Measurements from ENCODE around the gene FBXO40.
"Not testable (repeated sequence)": the region's sequence is repeated elsewhere in the genome, so short reads cannot be mapped to it uniquely, and the experiment has no call there.

The FBXO40 gene

DNA sequence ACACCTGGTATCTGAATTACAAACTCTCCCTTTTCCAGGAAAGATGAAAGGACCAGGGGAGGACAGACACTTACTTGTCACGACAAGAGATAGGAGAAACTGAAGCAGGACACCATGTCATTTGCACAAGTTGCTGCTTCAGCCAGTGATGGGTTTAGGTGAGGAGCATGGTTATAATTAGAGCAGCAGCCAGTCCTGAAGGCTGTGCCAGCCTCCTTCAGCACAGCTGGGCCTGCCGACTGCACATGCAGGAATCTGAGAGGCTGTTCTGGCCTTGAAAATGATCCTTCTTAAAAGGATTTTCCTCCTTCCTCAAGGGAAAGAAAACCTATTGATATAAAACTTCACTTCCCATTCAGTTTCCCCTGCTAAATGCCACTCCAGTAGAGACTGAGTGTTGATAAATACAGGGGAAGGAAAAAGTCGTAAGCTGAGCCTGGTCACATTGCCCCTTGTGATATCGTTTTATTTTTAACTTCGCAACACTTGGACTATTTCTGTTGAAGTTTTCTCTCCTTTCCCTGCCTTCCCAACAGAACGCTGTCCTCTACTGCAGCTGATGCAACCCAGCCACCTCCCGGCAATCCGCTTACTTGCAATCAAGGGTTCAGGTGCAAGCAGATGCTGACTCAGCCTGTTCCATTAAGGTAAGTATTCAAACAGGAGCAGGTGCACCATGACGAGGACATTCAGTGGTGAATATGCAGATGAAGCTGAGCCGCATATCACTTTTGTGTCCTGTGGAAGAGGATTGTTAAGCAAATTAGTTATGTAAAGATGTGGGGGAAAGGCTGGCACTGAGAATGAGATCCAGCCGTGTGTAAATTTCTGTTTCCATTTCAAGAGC lies at the start of gene FBXO40:
Gene FBXO40 (plus strand): TSS at position 524 of the 847 bp plus-strand sequence. CDS start 27,197 bp downstream, outside the sequence.
- DNase-seq: no peak

- DNase-seq: no peak
These were observed 48.1 kb upstream of the FBXO40 start for GRCh38 chr3:121545049-121545573.

GRCh38 chr3:121545574-121546455 lies 47.4 kb upstream of the FBXO40 start, which contains the start of gene POLQ:
TSS of gene POLQ (minus strand) at chr3:121545988. CDS start at chr3:121545877, 111 bp downstream.
- DNase-seq: peak; percentile 35

- DNase-seq: no peak
These were observed 40.8 kb upstream of the FBXO40 start for GRCh38 chr3:121552379-121552778.

DNA sequence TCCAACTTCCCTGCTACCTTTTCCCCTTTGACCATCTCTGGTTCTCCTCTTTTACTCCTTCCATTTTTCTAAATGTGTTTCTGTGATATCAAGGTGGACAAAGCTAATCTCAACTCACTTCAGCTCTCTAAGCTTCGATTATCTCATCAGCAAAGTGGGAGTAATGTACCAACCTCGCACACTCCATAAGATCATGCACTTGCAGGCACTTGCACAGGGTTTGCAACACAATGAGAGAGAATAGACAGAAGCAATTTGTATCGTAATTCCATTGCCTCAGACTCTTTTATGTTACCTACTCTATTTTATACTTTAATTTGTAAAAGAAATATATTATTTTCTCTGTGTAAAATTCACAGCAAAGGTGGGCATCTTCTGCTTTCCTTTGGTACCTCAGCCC lies 40.4 kb upstream of the FBXO40 start:
- DNase-seq: no peak

GRCh38 chr3:121557426-121557934 lies 35.7 kb upstream of the FBXO40 start:
- no peak for DNase-seq

DNA sequence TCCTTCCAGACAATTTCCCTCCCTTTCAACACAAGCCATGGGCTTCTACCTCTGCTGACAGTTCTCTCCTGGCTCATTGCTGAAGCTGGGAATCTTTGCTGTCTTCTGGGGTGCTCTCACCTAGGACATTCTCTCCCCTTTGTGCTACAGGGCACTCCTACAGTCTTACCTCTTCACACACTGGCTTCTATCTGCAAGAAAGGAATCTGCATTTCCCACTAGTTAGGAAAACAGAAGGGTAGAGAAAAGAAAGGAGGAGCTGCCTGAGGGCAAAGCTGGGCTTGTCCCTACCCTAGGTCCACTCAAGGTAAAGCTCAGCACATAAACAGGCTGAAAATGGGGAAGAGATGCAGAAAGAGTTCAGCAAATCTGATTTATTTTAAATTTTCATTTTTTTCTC lies 31.0 kb upstream of the FBXO40 start:
- no peak for DNase-seq

DNA sequence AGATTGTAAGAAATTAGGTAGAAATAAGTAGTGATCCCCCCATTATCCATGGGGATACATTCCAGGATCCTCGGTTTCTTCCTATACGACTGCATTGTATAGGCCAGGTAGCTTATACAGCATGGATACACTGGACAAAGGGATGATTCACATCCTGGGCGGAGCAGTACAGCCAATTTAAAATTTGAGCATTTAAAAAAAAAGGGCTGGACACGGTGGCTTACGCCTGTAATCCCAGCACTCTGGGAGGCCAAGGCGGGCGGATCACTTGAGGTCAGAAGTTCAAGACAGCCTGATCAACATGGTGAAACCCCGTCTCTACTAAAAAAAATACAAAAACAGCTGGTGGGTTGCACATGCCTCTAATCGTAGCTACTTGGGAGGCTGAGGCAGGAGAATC lies 26.4 kb upstream of the FBXO40 start:
- DNase-seq: no peak

- DNase-seq: no peak
These were observed 25.5 kb upstream of the FBXO40 start, which contains the start of gene ARGFX for GRCh38 chr3:121567649-121568048. TSS of gene ARGFX (plus strand) at chr3:121567949. CDS start at chr3:121570714, 2,765 bp downstream.

- DNase-seq: no peak
These were observed 18.7 kb upstream of the FBXO40 start for GRCh38 chr3:121574449-121574848.

GRCh38 chr3:121581691-121582090 lies 11.5 kb upstream of the FBXO40 start:
- DNase-seq: no peak

DNA sequence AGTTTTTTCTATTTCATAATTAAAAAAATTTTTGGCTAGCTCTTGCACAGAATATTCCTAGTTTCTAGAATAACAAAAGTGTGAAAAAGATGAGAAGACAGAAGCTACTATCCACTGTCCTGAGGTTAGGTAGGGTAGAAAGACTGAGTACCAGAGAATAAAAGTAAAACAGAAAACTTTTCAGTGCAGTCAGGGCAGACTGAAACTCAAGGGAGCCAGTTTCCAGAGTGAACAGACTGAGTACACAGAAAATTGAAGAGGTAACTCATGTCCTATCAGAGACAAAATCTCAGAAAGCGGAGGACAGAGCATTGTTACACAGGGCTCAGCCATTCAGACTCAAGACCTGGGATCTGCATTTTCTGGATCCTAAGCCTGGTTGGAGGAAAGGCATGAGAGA lies 8.8 kb upstream of the FBXO40 start:
- DNase-seq: no peak

GRCh38 chr3:121593806-121594205 lies 627 bp downstream of the FBXO40 start:
- DNase-seq: not testable (repeated sequence)

DNA sequence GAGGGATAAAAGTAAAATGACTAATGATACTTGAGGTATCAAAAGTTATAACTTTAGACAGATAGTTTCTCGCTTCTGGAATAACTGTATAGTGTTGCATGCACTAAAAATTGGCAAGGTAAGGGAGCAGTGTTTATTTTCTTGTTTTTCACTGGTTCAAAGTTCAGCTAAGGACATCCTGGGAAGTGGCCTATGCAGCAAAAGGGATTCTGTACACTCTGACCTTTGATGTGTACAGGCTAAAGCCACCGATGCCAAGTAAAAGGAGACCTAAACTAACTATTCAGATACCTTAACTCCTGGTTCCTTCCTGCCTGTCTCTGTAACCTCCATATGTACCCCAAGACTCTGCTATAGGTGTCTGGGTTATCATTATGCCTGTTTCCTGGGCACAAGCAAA lies 1.7 kb downstream of the FBXO40 start:
- DNase-seq: no peak

DNA sequence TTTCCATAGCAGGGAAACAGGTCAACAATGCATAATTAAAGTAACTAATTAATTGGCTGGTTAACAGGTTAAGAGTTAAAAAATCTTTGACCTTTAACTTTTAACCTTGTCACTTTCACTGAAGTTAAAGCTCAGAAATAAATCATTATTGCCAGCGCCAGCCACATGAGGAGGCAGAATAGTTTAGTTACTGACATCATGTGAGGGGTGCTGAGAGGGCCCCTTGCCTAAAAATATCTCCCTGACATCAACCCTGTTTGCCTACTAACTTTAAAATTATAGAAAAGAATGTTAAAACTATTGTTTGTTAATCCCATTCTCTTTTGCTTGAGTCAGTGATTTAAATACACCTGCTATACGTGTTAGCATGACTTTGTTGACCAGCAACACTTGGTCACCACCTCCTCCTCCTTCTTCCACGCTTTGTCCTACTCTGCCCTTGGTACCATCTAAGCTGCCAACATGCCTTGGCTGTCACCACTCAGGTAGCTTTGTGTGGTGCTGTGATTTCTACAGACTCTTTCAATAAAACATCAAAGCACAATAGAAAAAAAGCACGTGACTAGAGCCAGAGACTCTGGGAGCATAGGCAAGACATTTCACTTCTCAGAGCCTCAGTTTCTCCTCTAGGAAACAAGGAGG lies 2.7 kb downstream of the FBXO40 start:
- no peak for DNase-seq

DNA sequence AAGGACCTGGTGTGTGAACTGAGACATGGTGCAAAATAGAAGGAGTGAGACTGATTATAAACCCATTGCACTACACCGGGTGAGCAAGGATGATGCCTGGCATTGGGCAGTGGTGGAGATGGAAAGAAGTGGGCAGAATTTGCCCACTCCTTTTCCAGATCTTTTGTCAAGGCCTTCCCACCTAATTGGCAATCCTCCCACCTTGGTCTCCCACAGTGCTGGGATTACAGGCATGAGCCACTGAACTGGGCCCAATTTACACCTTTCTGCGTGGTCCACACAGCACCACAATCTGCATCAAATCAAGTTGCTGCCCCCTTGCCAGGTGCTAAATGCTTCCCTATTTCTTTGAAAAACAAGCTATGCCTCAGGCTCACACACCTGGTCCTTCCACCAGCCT lies 5.4 kb downstream of the FBXO40 start:
- no peak for DNase-seq

DNA sequence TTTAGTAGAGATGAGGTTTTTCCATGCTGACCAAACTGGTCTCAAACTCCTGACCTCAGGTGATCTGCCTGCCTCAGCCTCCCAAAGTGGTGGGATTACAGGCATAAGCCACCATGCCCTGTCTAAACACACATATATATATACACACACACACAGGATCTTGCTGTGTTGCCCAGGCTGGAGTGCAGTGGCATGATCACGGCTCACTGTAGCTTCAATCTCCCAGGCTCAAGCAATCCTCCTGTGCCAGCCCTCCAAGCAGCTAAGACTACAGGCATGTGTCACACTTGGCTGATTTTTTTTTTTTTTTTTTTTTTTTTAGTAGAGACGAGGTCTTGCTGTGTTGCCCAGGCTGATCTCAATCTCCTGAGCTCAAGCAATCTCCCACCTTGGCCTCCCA lies 6.7 kb downstream of the FBXO40 start:
- not testable (repeated sequence) for DNase-seq

DNA sequence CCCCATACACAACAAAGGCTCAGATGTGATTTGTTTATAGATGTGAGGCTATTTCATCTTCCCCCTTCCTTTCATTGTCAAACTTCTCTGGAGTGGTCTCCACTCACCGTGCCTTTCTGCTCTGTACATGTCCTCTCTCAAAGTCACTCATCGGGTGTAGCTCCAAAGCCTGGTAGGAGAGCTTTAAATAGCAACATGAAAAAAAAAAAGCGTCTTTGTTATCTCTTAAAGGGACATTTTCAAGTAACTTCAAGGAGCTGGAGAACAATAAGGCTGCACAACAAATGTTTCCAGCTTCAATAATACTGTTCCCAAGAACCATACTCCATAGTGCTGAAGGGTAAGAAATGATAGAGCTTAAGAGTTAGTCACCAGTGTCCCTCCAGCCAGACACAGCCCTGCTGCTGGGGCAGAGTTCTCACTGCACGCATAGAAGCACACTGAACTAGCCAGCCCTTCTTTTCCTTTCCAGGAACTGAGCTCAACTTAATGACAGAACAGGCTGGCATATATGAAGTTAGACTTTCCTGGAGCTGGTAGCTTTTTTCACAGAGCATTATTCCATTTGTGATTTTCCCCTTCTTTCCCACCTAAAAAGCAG lies 8.1 kb downstream of the FBXO40 start:
- no peak for DNase-seq

DNA sequence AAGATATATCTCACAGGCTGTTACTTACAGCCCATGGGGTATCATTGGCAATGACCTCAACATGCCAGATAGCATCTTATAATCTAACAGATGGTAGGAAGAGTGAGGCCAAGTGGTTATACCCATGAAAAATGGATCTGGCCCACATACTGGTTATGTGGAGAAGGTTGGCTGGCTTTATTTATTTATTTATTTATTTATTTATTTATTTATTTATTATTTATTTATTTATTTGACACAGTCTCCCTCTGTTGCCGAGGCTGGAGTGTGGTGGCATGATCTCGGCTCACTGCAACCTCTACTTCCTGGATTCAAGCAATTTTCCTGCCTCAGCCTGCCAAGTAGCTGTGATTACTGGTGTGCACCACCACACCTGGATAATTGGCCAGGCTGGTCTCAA lies 11.6 kb downstream of the FBXO40 start:
- DNase-seq: no peak

DNA sequence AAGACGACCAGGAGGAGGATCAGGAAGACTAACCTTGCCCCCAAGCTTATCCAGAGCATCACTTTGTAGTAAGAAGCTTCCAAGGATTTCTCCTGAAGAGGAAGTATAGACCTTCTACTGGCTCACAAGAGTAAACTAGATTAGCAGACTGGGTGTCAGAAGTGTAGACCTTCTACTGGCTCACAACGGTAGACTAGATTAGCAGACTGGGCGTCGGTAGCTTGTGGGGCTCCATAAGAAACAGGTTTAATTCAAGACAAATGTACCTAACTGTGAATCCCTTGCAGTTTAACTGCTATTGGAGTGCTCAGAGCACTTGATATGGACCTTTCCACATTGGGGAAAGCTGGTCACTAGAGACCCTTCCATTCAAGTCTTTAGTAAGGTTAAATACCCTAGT lies 12.9 kb downstream of the FBXO40 start:
- DNase-seq: no peak

GRCh38 chr3:121619691-121620090 lies 26.5 kb downstream of the FBXO40 start:
- no peak for DNase-seq

- no peak for DNase-seq
These were observed 28.3 kb downstream of the FBXO40 start for GRCh38 chr3:121621491-121621890.

Data from GOT3 (cell line).